Gastroesophageal sphincter (tissue), 4 donors: ENCODE data around the gene ST6GALNAC6. TPM values are rescaled to one million over a fixed set of nuclear protein-coding genes. Genes with fewer than 3 reads are reported as not detected.
A peak's percentile ranks its signal among the peaks of the same experiment; 100 is the strongest.

Source experiments
- ATAC-seq: fragments of 150-250 bp; one replicate; pipeline ENCODE4 v1.9.1; 2016; ENCODE audit warnings: mild to moderate bottlenecking, moderate library complexity
- H3K27ac ChIP-seq, 4 donors: fragments of 200-600 bp; sonication (generic) in 3 of 4; 1 replicate in 3 of 4; 2 replicates in 1 of 4; pipeline ENCODE4 v1.5.1; 2016 to 2019
- H3K27me3 ChIP-seq: fragments of 200-600 bp; sonication (generic); one replicate; pipeline ENCODE4 v1.5.1; 2019
- H3K36me3 ChIP-seq, 2 donors: fragments of 200-600 bp; sonication (generic); one replicate each; pipeline ENCODE4 v1.5.1; 2019; ENCODE audit warnings: control low read depth in 1 of 2
- H3K4me1 ChIP-seq, 3 donors: fragments of 200-600 bp; sonication (generic); 1 replicate in 2 of 3; 2 replicates in 1 of 3; pipeline ENCODE4 v1.5.1; 2016 to 2019; ENCODE audit warnings: control low read depth in 2 of 3
- H3K4me3 ChIP-seq, 2 donors: fragments of 200-600 bp; sonication (generic); one replicate each; pipeline ENCODE4 v1.5.1; 2019; ENCODE audit warnings: mild to moderate bottlenecking in 1 of 2, moderate library complexity in 1 of 2
- H3K9me3 ChIP-seq, 3 donors: fragments of 200-600 bp; sonication (generic); one replicate each; pipeline ENCODE4 v1.5.1; 2017 to 2019; ENCODE audit warnings: control low read depth in 2 of 3
- EP300 ChIP-seq: sonication (generic); formaldehyde crosslinking; IDR thresholded peaks from one replicate; pipeline ENCODE4 v1.6.1; 2017; ENCODE audit warnings: antibody characterized with exemption, mild to moderate bottlenecking
- POLR2A ChIP-seq, 2 donors: fragments of 450-650 bp; IDR thresholded peaks; one replicate each; pipeline ENCODE4 v1.6.1; 2017; ENCODE audit warnings: antibody characterized with exemption in 2 of 2, mild to moderate bottlenecking in 2 of 2, moderate library complexity in 1 of 2
- POLR2AphosphoS5 ChIP-seq: sonication (generic); formaldehyde crosslinking; IDR thresholded peaks from one replicate; pipeline ENCODE4 v1.6.1; 2017; ENCODE audit warnings: antibody characterized with exemption
- WGBS, 2 donors: methylation state at CpG; one replicate each; pipeline ENCODE4 v1.1.5; 2018; ENCODE audit warnings: low coverage in 1 of 2; 5-methylcytosine and 5-hydroxymethylcytosine counted together
- total RNA-seq, 4 donors: library from RNA; depleted of rRNA; stranded (reverse); fragments of >200 nt; gene quantifications; one replicate each; pipeline ENCODE4 v1.1.0, GENCODE V29; 2016
- TF ChIP-seq, protein P1 (sequence below), 4 experiments: fragments of 200-600 bp in 2 of 4; fragments of 450-650 bp in 2 of 4; sonication (generic) in 1 of 4; IDR thresholded peaks; one replicate each; pipeline ENCODE4 v1.5.1; 2017 to 2019; ENCODE audit warnings: antibody characterized with exemption in 4 of 4, mild to moderate bottlenecking in 2 of 4, moderate library complexity in 2 of 4

ST6GALNAC6 gene
- total RNA-seq, 4 donors from 2014 or later, result 112 to 146 (median 132) TPM

DNA sequence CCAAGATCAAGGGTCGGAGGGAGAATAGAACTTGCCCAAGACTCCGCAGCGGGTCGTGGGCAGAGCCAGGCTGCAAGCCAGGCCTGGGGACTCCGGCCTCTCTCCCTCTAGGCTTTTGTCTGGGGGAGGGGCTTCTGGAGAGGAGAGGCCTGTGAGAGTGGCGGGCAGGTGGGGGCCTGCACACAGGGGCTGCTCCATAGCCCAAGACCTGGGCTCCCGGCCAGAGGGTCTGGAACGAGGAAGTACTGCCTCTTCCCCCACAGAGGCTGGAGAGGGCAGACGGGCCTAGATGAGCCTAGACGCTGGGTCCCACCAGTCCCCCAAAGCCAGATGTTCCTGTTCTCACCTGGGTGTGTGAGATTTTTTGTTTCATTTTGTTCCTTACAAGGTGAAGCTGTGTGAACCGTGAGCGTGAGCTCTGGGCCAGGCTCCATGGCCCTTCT is 5.2 kb upstream of the ST6GALNAC6 start:
- TF ChIP-seq POLR2AphosphoS5 (no peak), EP300 (no peak), POLR2A (IDR thresholded peaks at IDR 0.05) (no peak)
- TF ChIP-seq, protein P1, sequence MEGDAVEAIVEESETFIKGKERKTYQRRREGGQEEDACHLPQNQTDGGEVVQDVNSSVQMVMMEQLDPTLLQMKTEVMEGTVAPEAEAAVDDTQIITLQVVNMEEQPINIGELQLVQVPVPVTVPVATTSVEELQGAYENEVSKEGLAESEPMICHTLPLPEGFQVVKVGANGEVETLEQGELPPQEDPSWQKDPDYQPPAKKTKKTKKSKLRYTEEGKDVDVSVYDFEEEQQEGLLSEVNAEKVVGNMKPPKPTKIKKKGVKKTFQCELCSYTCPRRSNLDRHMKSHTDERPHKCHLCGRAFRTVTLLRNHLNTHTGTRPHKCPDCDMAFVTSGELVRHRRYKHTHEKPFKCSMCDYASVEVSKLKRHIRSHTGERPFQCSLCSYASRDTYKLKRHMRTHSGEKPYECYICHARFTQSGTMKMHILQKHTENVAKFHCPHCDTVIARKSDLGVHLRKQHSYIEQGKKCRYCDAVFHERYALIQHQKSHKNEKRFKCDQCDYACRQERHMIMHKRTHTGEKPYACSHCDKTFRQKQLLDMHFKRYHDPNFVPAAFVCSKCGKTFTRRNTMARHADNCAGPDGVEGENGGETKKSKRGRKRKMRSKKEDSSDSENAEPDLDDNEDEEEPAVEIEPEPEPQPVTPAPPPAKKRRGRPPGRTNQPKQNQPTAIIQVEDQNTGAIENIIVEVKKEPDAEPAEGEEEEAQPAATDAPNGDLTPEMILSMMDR (IDR thresholded peaks at IDR 0.05), result no peak
- peak overlapping the region in 3 of 4 donors; percentile 72 to 82 (median 76) for H3K27ac ChIP-seq
- H3K36me3 ChIP-seq, result peaks cover 0 to 15% of the 10 kb centered on the region in 2 donors
- 0 to 40% methylated on average over 1 to 2 of the region's 12 CpGs for WGBS, 2 donors
- no peaks in the 10 kb centered on the region for H3K27me3 ChIP-seq
- peaks cover 0 to 63% (median 45%) of the 10 kb centered on the region in 3 donors for H3K4me1 ChIP-seq
- H3K4me3 ChIP-seq, result no peak overlapping the region
- no peak for ATAC-seq
- H3K9me3 ChIP-seq, result no peaks in the 10 kb centered on the region

DNA sequence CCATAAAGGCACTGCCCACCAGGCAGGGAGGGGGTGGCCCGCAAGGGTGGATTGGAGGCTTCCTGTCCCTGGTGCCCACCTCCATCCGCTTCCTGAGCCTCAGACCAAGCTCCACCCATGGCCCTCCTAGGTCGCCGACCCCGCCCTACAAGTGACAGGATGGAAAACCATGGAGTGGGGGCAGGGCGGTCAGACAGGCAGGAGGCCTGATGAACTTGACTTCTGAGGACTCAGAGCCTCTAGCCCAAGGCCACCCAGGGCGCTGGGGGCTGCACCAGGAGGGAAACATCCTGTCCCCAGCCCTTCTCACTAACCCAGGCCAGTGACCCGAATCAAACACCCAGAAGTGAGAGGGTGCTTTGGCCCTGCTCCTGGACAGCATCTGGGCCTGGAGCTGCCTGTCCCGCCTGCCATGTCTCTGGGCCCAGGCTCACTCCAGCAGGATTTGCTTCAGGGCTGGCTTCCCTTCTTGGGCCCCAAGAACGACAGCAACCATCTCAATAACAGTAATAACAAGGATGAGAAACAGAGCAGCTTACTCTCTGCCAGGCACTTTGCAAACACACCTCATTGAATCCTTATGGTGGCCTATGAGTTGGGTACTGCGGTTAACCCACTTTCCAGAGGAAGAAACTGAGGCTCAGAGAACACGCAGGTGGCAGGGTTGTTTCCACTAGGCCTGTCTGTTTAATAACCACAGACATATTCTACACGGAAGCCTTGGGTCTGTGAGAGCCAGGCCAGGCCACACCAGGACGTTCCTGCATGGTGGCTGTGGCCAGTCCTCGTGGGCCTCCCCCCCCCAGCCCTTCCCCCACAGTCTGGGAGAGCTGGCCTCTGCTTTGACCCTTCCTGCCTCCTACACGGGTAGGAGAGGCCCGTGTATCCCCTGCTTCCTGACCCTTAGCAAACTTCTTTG is 4.4 kb upstream of the ST6GALNAC6 start:
- H3K4me1 ChIP-seq, result peaks cover 0 to 64% (median 45%) of the 10 kb centered on the region in 3 donors
- TF ChIP-seq POLR2AphosphoS5, result peak; percentile 34
- TF ChIP-seq, protein P1 (IDR thresholded peaks at IDR 0.05), result no peak
- no peak for TF ChIP-seq POLR2A (IDR thresholded peaks at IDR 0.05)
- H3K36me3 ChIP-seq, result peaks cover 0 to 12% of the 10 kb centered on the region in 2 donors
- H3K4me3 ChIP-seq, result no peak overlapping the region
- 45 to 50% methylated on average over 4 to 5 of the region's 17 CpGs for WGBS, 2 donors
- H3K27ac ChIP-seq, result peak overlapping the region in 3 of 4 donors; percentile 72 to 82 (median 76)
- no peaks in the 10 kb centered on the region for H3K27me3 ChIP-seq
- H3K9me3 ChIP-seq, result no peaks in the 10 kb centered on the region
- peak; percentile 34 for ATAC-seq

DNA sequence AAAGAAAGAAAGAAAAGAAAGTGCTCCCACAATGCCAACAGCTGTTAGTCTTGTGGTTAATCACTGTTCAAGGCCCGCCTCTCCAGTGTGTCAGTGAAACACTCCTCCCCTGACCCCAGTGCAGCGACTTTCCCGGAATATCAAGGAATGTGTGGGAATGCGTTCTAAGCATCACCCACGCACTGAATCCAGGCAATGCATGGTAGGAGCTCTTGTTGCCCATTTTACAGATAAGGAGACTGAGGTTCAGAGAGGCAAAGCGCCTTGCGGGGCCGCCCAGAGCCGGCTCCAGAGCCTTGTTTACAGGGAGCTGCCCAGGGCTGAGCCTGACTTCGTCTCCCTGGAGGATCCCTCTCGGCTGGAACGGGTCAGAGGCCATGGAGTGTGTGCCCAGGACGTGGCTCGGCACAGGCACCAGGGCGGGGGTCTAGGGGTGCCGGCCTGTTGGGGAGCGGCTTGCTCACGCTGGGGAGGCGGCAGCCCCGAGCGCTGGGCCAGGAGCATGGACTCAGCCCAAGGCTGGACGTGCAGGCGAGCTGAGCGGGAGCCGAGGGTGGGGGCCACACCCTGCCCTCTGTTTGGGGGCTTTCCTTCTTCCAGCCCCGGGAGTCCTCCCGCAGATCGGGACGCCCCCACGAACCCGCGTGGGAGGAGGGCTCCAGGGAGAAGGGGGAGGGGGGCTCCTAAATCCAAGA is 823 bp downstream of the ST6GALNAC6 start:
- peaks cover 0 to 59% (median 25%) of the 10 kb centered on the region in 3 donors for H3K4me1 ChIP-seq
- H3K27ac ChIP-seq, result peak overlapping the region; percentile 87 to 98 (median 96)
- peaks cover 0 to 3% (median 0%) of the 10 kb centered on the region in 3 donors for H3K9me3 ChIP-seq
- TF ChIP-seq, protein P1 (IDR thresholded peaks at IDR 0.05), result no peak
- TF ChIP-seq POLR2AphosphoS5, result peak; percentile 93
- no peak for TF ChIP-seq EP300
- no peak for TF ChIP-seq POLR2A (IDR thresholded peaks at IDR 0.05)
- H3K27me3 ChIP-seq, result no peaks in the 10 kb centered on the region
- peaks cover 0 to 30% of the 10 kb centered on the region in 2 donors for H3K36me3 ChIP-seq
- 8 to 60% methylated on average over 1 to 7 of the region's 32 CpGs for WGBS, 2 donors
- H3K4me3 ChIP-seq, result peak overlapping the region; percentile 86 to 99
- ATAC-seq, result peak; percentile 44

DNA sequence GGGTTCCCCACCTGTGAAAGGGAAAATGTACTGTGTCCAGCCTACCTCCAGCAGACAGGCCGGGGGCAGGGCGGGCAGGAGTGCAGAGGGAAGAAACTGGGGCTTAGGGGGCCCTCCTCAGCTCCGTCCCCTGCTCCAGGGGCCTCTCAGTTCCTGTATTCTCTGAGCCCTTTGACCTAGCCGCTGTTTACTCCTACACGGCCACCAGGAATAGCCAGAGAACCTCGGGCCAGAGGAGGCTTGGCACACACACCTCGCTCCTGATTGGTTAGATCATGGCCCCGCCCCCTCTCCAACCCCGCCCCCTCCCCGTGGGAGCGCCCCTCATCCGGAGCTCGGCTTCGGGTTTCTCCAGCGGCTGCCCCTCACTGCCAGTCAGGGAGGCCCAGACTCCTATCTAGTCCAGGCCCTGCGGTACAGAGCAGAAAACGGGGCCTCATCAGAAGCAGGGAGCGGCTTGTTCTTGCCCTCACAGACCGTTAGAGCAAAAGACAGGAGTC is 2.2 kb downstream of the ST6GALNAC6 start:
- peaks cover 0 to 44% of the 10 kb centered on the region in 2 donors for H3K36me3 ChIP-seq
- no CpG with 5 or more reads among the region's 19 CpGs for WGBS, 2 donors
- H3K4me1 ChIP-seq, result peaks cover 0 to 53% (median 19%) of the 10 kb centered on the region in 3 donors
- H3K27ac ChIP-seq, result peak overlapping the region; percentile 68 to 98 (median 96)
- H3K4me3 ChIP-seq, result peak overlapping the region; percentile 8 to 99
- peaks cover 0 to 13% (median 0%) of the 10 kb centered on the region in 3 donors for H3K9me3 ChIP-seq
- ATAC-seq, result peak; percentile 84
- TF ChIP-seq POLR2A (IDR thresholded peaks at IDR 0.05) (peak; percentile 18 to 37), POLR2AphosphoS5 (peak; percentile 48), EP300 (no peak)
- TF ChIP-seq, protein P1 (IDR thresholded peaks at IDR 0.05), result no peak
- H3K27me3 ChIP-seq, result no peaks in the 10 kb centered on the region
